Smooth muscle cell (in vitro differentiated cells): ENCODE data around the gene SH3BP4. TPM values are rescaled to one million over a fixed set of nuclear protein-coding genes. Genes with fewer than 3 reads are reported as not detected.
A peak's percentile ranks its signal among the peaks of the same experiment; 100 is the strongest.

Experiments
- DNase-seq: peaks from one replicate; lab custom pipeline; 2025; ENCODE audit not compliant: unreplicated experiment; lab: John Stamatoyannopoulos, UW
- H2AFZ ChIP-seq: fragments of 200-600 bp; sonication (generic); 2 replicates; pipeline ENCODE4 v1.6.0; 2016; ENCODE audit warnings: antibody characterized with exemption, low read depth, mild to moderate bottlenecking
- H3F3A ChIP-seq: fragments of 200-600 bp; sonication (generic); 2 replicates; pipeline ENCODE4 v1.6.0; 2017; ENCODE audit warnings: antibody characterized with exemption, low read depth
- H3K27ac ChIP-seq: fragments of 200-600 bp; sonication (generic); 2 replicates; pipeline ENCODE4 v1.5.1; 2016; ENCODE audit warnings: low read depth, mild to moderate bottlenecking
- H3K27me3 ChIP-seq: fragments of 200-600 bp; sonication (generic); 2 replicates; pipeline ENCODE4 v1.6.1; 2016; ENCODE audit warnings: low read depth, mild to moderate bottlenecking
- H3K36me3 ChIP-seq: fragments of 200-600 bp; sonication (generic); 2 replicates; pipeline ENCODE4 v1.5.1; 2016; ENCODE audit warnings: low read depth
- H3K4me1 ChIP-seq: fragments of 200-600 bp; sonication (generic); 2 replicates; pipeline ENCODE4 v1.5.1; 2016; ENCODE audit warnings: low read depth
- H3K4me2 ChIP-seq: fragments of 200-600 bp; sonication (generic); 2 replicates; pipeline ENCODE4 v1.6.0; 2016; ENCODE audit warnings: mild to moderate bottlenecking
- H3K4me3 ChIP-seq: fragments of 200-600 bp; sonication (generic); 2 replicates; pipeline ENCODE4 v1.5.1; 2016; ENCODE audit warnings: mild to moderate bottlenecking
- H3K79me2 ChIP-seq: fragments of 200-600 bp; sonication (generic); 2 replicates; pipeline ENCODE4 v1.6.0; 2016; ENCODE audit warnings: low read depth, mild to moderate bottlenecking
- H3K9ac ChIP-seq: fragments of 200-600 bp; sonication (generic); 2 replicates; pipeline ENCODE4 v1.6.0; 2016; ENCODE audit warnings: low read depth
- H3K9me3 ChIP-seq: fragments of 200-600 bp; sonication (generic); replicated peaks from 2 replicates; pipeline ENCODE4 v1.5.1; 2016; ENCODE audit warnings: low read depth
- H4K20me1 ChIP-seq: fragments of 200-600 bp; sonication (generic); 2 replicates; pipeline ENCODE4 v1.6.0; 2016; ENCODE audit warnings: low read depth
- WGBS: methylation state at CpG from one replicate; pipeline ENCODE4 v1.1.7; 2016; ENCODE audit warnings: low lambda C conversion rate; 5-methylcytosine and 5-hydroxymethylcytosine counted together
- polyA plus RNA-seq: library from polyadenylated mRNA; unstranded; fragments of >200 nt; fragmentation: Nextera tagmentation; extraction: Ambion mirVana; gene quantifications from 2 replicates; pipeline ENCODE4 v1.2.1, GENCODE V29; 2016
- total RNA-seq: library from RNA; depleted of rRNA; stranded (reverse); fragments of >200 nt; gene quantifications from 2 replicates; pipeline ENCODE4 v1.2.3, GENCODE V29; 2014
- TF ChIP-seq, protein P1 (sequence below): fragments of 200-600 bp; sonication (generic); IDR thresholded peaks from 2 replicates; pipeline ENCODE4 v1.5.1; 2017; ENCODE audit warnings: borderline replicate concordance, mild to moderate bottlenecking, antibody characterized with exemption; ENCODE audit not compliant: insufficient read depth, poor library complexity, severe bottlenecking

The SH3BP4 gene
- total and polyA plus RNA-seq, 2 experiments from 2014 or later: 38.9 to 47.7 TPM

DNA sequence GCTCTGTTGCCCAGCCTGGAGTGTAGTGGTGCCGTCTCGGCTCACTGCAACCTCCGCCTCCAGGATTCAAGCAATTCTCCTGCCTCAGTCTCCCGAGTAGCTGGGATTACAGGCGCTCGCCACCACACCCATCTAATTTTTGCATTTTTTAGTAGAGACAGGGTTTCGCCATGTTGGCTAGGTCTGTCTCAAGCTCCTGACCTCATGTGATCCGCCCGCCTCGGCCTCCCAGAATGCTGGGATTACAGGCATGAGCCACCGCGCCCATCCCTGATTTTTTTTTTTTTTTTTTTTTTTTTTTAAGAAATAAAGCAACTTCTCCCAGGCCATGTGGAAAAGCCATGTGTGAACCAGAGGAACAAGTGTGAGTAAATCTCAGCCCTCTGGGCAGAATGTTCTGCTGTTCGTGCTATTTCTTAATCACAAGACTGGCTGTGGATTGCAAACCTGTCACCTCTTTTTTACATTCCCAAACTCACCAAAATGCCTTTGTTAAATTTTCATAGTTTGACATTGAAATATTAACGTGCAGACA is 6.4 kb upstream of the SH3BP4 start:
- Histone ChIP-seq H3K79me2 (no peaks in the 10 kb centered on the region), H3K4me2 (no peak overlapping the region), H3K4me1 (peaks cover 9% of the 10 kb centered on the region), H3K4me3 (no peak overlapping the region), H3K9me3 (no peaks in the 10 kb centered on the region), H3K9ac (no peak overlapping the region), H2AFZ (no peak overlapping the region), H4K20me1 (no peaks in the 10 kb centered on the region), H3K27me3 (no peaks in the 10 kb centered on the region), H3K27ac (no peak overlapping the region), H3K36me3 (no peaks in the 10 kb centered on the region), H3F3A (peaks cover 11% of the 10 kb centered on the region)
- DNase-seq: no peak
- TF ChIP-seq, protein P1, sequence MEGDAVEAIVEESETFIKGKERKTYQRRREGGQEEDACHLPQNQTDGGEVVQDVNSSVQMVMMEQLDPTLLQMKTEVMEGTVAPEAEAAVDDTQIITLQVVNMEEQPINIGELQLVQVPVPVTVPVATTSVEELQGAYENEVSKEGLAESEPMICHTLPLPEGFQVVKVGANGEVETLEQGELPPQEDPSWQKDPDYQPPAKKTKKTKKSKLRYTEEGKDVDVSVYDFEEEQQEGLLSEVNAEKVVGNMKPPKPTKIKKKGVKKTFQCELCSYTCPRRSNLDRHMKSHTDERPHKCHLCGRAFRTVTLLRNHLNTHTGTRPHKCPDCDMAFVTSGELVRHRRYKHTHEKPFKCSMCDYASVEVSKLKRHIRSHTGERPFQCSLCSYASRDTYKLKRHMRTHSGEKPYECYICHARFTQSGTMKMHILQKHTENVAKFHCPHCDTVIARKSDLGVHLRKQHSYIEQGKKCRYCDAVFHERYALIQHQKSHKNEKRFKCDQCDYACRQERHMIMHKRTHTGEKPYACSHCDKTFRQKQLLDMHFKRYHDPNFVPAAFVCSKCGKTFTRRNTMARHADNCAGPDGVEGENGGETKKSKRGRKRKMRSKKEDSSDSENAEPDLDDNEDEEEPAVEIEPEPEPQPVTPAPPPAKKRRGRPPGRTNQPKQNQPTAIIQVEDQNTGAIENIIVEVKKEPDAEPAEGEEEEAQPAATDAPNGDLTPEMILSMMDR: no peak
- 87% methylated on average over 14 of the region's 14 CpGs for WGBS

DNA sequence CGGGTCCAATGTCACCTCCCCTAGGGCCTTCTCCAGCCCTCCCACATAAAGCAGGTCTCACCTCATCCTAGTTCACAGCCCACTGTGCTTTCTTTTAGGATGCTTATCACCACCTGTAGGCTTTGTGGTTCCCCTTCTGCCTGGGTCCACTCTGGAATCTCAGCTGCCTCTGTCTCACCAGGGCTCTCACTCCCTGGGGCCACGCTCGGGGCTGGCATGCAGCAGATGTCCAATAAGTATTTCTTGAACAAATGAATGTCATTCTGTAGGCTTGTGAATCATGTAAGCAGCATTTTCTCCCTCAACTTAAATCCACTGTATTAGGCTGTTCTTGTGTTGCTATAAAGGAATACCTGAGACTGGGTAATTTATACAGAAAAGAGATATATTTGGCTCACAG is 4.3 kb upstream of the SH3BP4 start:
- Histone ChIP-seq H3K4me2 (no peak overlapping the region), H3K27ac (no peak overlapping the region), H2AFZ (no peak overlapping the region), H4K20me1 (no peaks in the 10 kb centered on the region), H3K4me3 (no peak overlapping the region), H3F3A (peaks cover 22% of the 10 kb centered on the region), H3K27me3 (no peaks in the 10 kb centered on the region), H3K4me1 (peaks cover 17% of the 10 kb centered on the region), H3K36me3 (no peaks in the 10 kb centered on the region), H3K79me2 (peaks cover 4% of the 10 kb centered on the region), H3K9ac (no peak overlapping the region), H3K9me3 (no peaks in the 10 kb centered on the region)
- no peak for DNase-seq
- TF ChIP-seq, protein P1: no peak
- whole genome bisulfite sequencing: 92% methylated on average over 3 of the region's 3 CpGs

DNA sequence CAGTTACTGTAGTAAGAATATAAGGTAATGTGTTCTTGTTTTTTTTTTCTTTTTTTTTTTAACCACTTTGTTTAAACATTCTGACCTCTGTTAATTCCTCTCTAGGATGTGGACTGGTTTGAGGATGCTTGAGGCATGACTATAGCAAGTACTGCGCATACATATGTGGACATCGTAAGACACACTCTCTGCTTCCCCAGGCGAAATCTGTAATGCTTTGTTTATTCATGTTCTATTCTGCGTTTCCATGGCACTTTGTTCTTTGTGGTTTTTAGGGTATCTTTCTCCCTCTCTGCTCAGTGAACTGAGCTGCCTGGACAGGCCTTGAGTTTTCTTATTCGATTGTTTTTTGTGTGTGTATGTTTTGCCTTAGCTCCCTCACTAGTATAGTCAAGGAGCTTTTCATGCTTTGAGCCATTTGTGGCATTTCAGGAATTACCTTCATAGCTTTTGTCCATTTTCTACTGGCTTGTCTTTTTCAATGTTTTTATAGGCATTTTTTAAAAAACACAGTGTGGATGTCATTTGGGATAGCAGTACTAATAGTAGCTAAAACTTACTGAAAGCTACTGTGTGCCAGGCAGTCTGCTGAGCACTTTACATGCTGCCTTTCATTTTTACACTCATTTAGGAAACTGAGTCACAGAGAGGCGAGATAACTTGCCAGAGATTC is 1.9 kb upstream of the SH3BP4 start:
- H4K20me1 ChIP-seq: peaks cover 19% of the 10 kb centered on the region
- H3K27me3 ChIP-seq: no peaks in the 10 kb centered on the region
- H2AFZ ChIP-seq: no peak overlapping the region
- no peak for DNase-seq
- H3K36me3 ChIP-seq: no peaks in the 10 kb centered on the region
- H3K27ac ChIP-seq: peak overlapping the region; percentile 99
- H3K4me3 ChIP-seq: no peak overlapping the region
- peak overlapping the region; percentile 98 for H3K9ac ChIP-seq
- peaks cover 30% of the 10 kb centered on the region for H3K4me1 ChIP-seq
- no peaks in the 10 kb centered on the region for H3K9me3 ChIP-seq
- WGBS: 23% methylated on average over 6 of the region's 6 CpGs
- H3K4me2 ChIP-seq: peak overlapping the region; percentile 96
- H3K79me2 ChIP-seq: peaks cover 27% of the 10 kb centered on the region
- TF ChIP-seq, protein P1: no peak
- peaks cover 22% of the 10 kb centered on the region for H3F3A ChIP-seq

DNA sequence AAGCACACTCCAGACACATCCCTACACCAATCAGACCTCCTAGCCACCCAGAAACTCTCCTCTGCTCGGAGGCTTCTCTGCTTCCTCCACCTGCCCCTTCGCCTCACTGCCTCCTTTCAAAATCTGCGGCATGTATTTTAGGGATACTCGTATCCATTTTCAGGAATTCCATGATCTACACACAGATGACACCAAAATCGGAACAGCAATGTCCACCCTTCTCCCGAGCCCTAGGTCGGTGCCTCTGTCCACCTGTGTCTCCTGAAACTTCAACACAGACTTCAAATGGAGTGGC is 1.4 kb upstream of the SH3BP4 start:
- Histone ChIP-seq H3K27me3 (no peaks in the 10 kb centered on the region), H3K9ac (peak overlapping the region; percentile 98), H3F3A (peaks cover 22% of the 10 kb centered on the region), H3K4me2 (peak overlapping the region; percentile 96), H3K79me2 (peaks cover 32% of the 10 kb centered on the region), H4K20me1 (peaks cover 24% of the 10 kb centered on the region), H3K4me1 (peaks cover 35% of the 10 kb centered on the region), H3K9me3 (no peaks in the 10 kb centered on the region), H3K4me3 (no peak overlapping the region), H2AFZ (no peak overlapping the region), H3K36me3 (no peaks in the 10 kb centered on the region), H3K27ac (peak overlapping the region; percentile 99)
- TF ChIP-seq, protein P1: no peak
- 76% methylated on average over 7 of the region's 7 CpGs for WGBS
- no peak for DNase-seq
